ENCODE results near the gene RBBP7.

Gene RBBP7

DNA sequence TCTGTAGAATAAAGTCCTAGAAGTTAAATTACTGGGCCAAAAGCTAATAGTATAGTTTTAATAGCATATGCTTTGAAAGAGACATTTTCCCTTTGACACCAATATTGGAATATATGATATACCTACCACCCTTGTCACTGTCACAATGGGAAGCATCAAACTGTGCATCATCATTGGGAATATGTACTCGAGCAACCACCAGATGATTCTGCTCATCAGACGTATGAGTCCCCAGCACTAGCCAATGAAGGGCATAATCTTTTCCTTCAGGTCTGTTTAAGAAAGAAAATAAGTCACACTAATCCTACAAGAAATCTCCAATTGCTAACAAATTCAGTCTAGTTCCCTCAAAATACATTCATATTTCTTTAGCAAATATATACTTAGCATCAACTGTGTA is 7.3 kb downstream of the RBBP7 start:
- no peak for DNase-seq

GRCh38 chrX:16856744-16857143 is 13.4 kb downstream of the RBBP7 start:
- no peak for DNase-seq

DNA sequence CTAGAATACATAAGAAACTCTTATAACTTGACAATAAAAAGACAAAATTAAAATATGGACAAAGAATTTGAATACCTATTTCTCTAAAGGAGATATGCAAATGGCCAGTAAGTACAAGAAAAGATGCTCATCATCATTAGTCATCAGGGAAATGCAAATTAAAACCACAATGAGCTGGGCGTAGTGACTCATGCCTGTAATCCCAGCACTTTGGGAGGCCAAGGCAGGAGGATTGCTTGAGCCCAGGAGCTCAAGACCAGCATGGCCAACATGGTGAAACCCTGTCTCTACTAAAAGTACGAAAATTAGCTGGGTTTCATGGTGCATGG is 14.1 kb downstream of the RBBP7 start:
- DNase-seq = peak in 2 of 3 donors; percentile 36 to 62

GRCh38 chrX:16855363-16856075 is 14.6 kb downstream of the RBBP7 start:
- DNase-seq = no peak

GRCh38 chrX:16853537-16853936 is 16.6 kb downstream of the RBBP7 start:
- DNase-seq = no peak

DNA sequence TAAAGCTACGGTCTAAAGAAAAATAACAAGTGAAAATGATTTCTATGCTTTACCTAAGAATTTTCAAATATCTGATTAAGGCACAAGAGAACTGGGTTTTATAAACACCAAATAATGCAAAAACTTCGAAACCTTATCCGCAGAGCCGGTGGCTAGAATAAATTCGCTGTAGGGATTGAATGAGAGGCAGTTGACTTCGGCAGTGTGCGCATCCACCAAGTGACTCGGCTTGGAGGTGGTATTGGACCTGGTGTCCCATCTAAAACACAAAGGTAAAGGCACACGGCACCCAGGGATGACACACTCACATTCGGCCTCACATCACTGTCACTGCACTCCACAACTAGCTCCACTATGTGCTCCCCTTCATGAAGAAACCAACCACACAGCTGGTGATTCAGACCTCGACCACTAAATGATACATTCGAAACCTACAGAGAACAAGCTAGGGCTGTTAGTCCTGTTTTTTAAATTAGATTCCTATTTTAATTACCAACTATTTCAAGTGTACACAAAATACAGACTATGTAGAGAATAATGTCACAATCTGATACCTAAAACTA is 17.5 kb downstream of the RBBP7 start:
- no peak for DNase-seq

DNA sequence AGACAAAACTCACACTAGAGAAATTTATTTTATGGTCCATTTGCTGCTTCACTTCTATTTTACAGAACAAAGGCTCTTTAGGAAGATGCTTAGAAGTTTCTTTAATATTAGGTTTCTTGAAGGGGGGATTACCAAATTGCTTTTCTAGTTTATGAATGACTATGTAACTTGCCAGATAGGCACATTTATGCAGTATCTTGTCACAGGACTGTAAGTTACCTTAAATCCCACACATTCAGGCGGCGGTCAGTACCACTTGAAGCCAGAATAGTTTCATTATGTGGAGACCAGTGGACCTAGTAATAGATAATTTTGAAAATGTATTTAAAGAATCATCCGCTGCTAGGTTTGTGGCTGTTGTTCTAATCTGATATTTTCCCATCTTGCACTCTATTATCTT is 18.3 kb downstream of the RBBP7 start:
- no peak for DNase-seq

DNA sequence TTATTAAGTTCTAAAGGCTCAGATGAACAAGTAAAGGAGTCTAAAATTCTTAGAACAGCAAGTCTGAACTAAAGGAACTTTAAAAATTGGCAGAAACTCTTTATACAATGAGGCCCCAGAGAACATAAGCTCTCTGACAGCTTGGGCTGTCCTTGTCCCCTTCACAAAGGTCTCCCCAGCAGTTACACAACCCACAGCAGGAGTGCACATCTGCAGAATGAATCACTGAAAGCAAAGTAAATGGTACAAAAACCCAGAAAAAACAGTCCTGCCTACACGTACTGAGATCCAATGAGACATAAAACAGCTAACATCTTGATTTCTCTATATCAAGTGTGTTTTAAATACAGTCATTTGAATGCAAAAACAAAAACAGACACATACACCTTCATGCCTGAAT is 18.7 kb downstream of the RBBP7 start:
- no peak for DNase-seq

GRCh38 chrX:16848541-16848940 is 21.6 kb downstream of the RBBP7 start:
- DNase-seq = no peak

GRCh38 chrX:16845686-16846085 is 24.5 kb downstream of the RBBP7 start:
- no peak for DNase-seq

DNA sequence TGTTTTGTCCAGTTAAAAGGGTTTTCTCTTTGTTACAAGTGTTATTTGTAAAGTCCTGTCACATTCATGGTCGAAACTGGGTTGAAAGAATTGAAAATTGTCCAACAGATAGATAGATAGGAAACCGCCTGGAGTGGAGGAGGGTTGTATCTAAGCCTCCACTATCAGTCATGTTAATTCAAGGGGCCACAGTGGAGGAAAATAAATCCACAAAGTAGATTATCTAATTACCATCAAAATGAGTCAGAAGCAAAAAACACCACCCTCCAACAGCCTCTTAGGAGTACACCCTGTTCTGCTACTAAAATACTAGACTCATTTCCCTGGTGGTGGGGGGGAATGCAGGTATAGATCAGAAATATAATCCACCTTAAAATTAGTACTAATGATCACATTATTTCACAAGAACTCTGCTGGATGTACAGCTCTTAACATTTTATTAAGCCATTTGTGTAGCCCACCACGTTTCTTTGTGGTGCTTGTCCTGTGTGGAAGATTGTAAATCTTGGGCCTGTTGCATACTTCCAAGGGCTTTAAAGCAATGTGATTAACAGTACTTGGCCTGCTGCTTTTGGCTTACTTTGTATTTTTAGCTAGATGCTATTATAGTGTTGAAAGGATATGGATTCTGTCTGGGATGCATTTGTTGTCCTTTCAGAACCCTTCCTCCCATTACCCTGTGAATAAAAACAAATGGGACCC is 26.8 kb downstream of the RBBP7 start:
- DNase-seq = no peak

DNA sequence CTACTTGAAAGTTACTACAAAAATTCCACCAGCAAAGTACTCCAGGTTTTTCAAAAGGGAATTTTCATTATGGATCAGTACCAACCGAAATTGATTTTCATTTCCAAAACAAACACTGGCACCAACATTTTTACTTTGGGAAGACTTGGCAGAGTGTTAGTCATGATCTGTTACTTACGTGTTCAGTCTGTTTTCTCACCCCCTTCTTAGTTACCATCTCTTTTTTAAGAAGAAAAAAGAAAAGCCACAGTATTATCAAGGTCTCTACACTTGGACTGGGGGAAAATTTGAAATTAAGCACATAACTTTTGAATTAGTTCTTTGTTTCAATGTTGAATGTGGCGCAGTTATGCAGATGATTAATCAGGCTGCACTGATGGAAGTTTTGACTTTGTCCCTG is 27.5 kb downstream of the RBBP7 start:
- no peak for DNase-seq

DNA sequence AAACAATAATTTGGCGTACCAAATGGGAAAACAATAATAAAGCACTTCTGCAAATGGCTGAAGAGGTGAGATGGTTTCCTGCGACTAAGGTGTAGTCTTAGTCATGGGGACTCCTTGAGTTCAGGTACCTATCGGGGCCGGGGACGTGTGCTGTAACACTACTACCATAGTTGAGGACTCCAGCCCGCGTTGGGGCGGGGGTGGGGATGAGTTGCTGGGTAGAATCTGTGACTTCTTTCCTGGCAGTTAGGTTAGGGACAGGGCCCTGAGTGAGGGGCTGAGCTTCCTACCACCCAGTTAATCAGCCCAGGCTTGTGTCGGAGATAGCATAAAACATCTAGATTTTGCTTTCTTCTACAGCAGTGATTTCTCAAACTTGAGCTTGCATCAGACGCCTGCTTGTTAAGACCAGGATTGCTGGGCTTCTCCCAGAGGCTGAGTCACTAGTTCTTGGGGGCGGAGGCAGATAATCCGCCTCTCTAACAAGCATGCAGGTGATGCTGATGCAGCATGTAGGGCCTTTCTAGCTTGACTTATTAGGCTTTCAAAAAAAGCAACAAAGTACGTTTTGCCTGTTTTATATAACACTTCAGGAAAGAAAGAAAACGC is 30.2 kb downstream of the RBBP7 start:
- peak in 2 of 3 donors; percentile 24 to 25 for DNase-seq

- DNase-seq = no peak
Measured at GRCh38 chrX:16839219-16839851, 30.8 kb downstream of the RBBP7 start.

DNA sequence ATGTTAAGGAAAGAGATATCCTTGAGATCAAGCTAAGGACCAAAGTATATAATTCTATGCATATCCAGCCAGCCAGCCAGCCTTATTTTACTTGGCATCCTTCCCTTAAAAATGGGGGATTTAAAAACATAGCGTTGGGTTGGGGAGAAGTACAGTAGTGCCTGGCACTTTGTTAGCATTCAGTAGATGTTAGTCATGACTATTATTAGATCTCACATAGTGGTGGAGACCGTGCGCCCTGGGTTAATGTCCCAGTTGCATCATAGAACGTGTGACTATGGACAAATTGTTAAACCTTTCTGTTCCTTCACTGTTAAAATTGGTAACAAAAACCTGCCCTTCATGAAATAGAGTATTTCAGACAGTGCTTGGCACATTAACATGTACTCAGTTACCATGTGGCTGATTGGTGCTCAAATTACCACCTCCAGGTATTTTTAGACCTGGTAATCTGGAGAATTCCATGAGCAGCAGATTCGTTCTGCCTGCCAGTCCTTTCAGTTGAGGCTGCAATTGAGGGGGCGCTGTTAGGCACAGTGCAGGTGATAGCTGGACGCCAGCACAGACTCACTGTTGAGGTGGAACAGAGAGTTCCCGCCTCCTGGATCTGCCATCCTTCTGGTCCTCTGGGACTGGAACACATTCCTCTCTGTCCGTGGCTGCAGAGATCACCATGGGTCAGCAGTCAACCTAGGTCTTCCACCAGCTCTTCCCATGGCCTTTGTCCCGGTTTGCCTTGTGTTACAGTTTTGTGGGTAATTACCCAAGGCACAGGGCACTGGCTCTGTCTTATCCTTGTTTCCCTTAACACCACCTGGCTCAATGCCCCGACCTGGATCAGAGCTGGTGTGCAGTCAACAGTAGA is 31.7 kb downstream of the RBBP7 start:
- peak in 1 of 3 donors; percentile 6 for DNase-seq

- DNase-seq = peak; percentile 16 to 43 (median 22)
Measured at GRCh38 chrX:16836371-16836770, 33.8 kb downstream of the RBBP7 start.

DNA sequence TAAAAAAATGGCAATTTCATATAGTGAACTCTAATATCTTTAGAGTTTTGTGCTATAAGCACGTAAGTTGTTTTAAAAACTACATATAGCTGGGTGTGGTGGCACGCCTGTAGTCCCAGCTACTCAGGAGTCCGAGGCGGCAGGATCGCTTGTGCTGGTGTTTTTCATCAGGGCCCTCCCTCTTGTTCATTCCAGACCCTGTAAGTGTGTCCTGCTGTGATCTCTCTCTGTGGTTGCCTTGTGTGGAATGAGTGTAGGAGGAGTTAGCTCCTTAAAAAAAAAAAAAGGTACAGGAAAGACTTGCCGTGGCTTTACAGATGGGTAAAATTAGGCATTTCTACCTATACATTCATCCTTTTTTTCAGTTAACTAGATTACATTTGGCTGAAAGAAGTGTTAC is 35.4 kb downstream of the RBBP7 start:
- no peak for DNase-seq

DNA sequence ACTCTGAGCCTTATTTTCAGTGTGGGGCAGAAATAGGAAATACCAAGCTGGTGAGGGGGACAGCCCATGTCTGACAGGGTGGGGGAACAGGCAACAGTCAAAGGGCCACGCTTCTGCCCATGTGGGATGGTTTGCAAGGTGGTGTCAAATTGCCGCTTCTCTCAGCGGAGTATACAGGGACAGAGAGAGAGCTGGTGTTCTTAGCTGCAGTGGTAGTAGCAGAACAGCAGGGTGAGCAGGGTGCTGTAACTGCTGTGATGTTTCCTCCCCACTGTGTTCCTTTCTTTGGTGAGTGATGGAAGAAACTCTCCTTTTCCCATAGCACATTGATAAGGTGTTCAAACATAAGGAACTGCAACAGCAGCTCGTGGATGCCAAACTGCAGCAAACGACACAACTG is 37.9 kb downstream of the RBBP7 start:
- DNase-seq = no peak

DNA sequence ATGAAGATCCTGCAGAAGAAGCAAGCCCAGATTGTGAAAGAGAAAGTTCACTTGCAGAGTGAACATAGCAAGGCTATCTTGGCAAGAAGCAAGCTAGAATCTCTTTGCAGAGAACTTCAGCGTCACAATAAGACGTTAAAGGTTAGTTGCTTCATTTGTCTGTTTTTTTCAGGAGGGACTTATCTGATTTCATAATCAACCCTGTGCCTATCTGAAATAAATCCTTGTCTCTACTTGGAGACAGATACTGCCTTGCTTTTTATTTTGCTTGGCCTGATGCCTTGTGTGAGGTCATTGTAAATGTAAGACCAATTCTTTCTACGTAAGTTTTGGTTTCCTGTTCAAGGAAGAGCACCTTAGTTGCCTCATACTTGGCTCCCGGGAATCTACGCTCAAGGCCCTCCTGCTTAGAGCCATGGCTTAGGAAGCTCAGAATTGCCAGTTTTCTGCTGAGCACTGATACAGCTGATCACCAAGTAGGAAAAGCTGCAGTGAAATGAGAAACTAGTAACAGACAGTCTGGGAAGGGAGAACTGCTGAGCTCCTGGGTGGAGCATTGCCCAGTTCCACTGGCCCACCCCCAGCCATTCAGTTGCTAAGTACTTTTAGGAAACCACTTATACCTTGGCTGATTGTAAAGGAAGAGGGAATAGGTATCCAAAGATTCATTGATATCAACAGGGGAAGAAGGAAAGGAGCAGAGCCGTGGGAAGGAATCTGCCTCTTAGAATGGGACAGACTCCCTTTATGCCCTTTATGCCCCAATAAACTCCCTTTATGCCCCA is 41.8 kb downstream of the RBBP7 start:
- no peak for DNase-seq

DNA sequence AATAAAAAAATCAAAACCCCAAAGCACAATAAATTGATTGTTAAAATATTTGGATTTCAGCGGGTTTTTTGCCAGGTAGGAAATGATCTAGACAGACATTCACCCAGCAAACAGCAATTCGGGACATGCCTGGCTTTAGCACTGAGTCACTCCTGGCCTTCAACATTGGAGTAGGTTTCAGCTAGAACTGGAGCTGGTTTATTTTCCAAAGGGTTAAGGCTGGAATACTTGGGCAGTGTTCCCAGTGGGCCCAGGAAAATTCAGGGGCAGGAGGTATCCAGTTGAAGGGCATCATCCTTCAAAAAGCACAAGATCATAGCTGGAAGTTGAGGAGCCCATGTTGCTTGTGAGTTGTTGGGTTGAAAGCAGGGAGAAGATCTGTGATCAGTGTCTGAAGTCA is 42.9 kb downstream of the RBBP7 start:
- no peak for DNase-seq

- DNase-seq = peak; percentile 10 to 34 (median 24)
Measured at GRCh38 chrX:16826207-16826606, 44.0 kb downstream of the RBBP7 start.

Data from suppressor macrophage treated with lipopolysaccharide for 1 hour (primary cell).